IMR-90 (cell line): ENCODE results near the gene MOV10L1.
"Not testable (repeated sequence)": the region's sequence is repeated elsewhere in the genome, so short reads cannot be mapped to it uniquely, and the experiment has no call there.

Experiments
- BHLHE40 ChIP-seq: fragments of 150-350 bp; IDR thresholded peaks from 2 replicates; pipeline ENCODE4 v1.6.1; 2016; ENCODE audit warnings: mild to moderate bottlenecking, low read depth, low read length
- POLR2A ChIP-seq: IDR thresholded peaks from 2 replicates; pipeline ENCODE4 v1.6.1; 2012; ENCODE audit warnings: mild to moderate bottlenecking, low read depth, low read length
- TF ChIP-seq, protein P1 (sequence below): fragments of 150-350 bp; IDR thresholded peaks from 2 replicates; pipeline ENCODE4 v1.6.1; 2017; ENCODE audit warnings: mild to moderate bottlenecking, antibody characterized with exemption, low read length, low read depth
- TF ChIP-seq, protein P2 (sequence below): conservative IDR thresholded peaks from 2 replicates; pipeline ENCODE4 v1.5.1; 2012; ENCODE audit warnings: mild to moderate bottlenecking, low read depth, low read length, improper control_type of control experiment
- TF ChIP-seq, protein P3 (sequence below): fragments of 150-350 bp; IDR thresholded peaks from 2 replicates; pipeline ENCODE4 v1.6.1; 2016; ENCODE audit warnings: low read depth, mild to moderate bottlenecking, low read length, moderate library complexity, borderline replicate concordance

DNA sequence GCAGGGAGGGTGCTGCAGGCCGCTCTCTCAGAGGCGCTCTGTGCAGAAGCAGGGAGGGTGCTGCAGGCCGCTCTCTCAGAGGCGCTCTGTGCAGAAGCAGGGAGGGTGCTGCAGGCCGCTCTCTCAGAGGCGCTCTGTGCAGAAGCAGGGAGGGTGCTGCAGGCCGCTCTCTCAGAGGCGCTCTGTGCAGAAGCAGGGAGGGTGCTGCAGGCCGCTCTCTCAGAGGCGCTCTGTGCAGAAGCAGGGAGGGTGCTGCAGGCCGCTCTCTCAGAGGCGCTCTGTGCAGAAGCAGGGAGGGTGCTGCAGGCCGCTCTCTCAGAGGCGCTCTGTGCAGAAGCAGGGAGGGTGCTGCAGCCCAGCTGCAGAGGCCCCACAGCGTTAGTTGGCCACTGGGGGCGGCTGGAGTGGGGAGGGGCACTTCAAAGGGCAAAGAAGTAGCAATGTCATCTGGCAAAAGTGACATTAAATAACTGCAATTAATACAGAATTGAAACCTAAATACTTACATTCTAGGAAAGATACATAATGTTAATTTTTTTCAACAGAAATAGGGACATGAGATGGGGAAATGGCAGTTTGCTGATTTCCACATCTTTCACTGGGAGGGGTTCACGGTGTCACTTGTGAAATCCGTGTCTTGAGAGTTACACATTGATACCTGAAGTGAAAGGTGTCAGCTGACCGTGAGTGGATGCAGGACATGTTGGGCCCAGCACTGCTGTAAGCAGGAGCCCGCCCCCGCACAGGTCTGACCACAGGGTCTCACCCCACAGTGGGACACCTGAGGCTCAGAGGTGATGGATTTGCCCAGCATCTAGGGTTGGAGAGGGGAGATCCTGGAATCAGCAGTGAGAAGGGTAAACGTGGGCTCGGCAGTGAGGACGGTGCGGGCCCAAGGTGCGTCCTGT lies 57.7 kb downstream of the MOV10L1 start:
- TF ChIP-seq POLR2A, BHLHE40: not testable (repeated sequence)
- TF ChIP-seq, protein P1, sequence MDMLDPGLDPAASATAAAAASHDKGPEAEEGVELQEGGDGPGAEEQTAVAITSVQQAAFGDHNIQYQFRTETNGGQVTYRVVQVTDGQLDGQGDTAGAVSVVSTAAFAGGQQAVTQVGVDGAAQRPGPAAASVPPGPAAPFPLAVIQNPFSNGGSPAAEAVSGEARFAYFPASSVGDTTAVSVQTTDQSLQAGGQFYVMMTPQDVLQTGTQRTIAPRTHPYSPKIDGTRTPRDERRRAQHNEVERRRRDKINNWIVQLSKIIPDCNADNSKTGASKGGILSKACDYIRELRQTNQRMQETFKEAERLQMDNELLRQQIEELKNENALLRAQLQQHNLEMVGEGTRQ: not testable (repeated sequence)
- TF ChIP-seq, protein P2, sequence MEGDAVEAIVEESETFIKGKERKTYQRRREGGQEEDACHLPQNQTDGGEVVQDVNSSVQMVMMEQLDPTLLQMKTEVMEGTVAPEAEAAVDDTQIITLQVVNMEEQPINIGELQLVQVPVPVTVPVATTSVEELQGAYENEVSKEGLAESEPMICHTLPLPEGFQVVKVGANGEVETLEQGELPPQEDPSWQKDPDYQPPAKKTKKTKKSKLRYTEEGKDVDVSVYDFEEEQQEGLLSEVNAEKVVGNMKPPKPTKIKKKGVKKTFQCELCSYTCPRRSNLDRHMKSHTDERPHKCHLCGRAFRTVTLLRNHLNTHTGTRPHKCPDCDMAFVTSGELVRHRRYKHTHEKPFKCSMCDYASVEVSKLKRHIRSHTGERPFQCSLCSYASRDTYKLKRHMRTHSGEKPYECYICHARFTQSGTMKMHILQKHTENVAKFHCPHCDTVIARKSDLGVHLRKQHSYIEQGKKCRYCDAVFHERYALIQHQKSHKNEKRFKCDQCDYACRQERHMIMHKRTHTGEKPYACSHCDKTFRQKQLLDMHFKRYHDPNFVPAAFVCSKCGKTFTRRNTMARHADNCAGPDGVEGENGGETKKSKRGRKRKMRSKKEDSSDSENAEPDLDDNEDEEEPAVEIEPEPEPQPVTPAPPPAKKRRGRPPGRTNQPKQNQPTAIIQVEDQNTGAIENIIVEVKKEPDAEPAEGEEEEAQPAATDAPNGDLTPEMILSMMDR: not testable (repeated sequence)
- TF ChIP-seq, protein P3, sequence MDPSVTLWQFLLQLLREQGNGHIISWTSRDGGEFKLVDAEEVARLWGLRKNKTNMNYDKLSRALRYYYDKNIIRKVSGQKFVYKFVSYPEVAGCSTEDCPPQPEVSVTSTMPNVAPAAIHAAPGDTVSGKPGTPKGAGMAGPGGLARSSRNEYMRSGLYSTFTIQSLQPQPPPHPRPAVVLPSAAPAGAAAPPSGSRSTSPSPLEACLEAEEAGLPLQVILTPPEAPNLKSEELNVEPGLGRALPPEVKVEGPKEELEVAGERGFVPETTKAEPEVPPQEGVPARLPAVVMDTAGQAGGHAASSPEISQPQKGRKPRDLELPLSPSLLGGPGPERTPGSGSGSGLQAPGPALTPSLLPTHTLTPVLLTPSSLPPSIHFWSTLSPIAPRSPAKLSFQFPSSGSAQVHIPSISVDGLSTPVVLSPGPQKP: not testable (repeated sequence)
